22Rv1 (cell line): ENCODE measurements around the gene VBP1.
"Not testable (repeated sequence)": the region's sequence is repeated elsewhere in the genome, so short reads cannot be mapped to it uniquely, and the experiment has no call there.

Experiments
- H3K27ac ChIP-seq: fragments of 450-650 bp; 2 replicates; pipeline ENCODE4 v1.5.1; 2017
- CTCF ChIP-seq: fragments of 450-650 bp; IDR thresholded peaks from 2 replicates; pipeline ENCODE4 v1.5.1; 2017; ENCODE audit warnings: mild to moderate bottlenecking
- ZFX ChIP-seq: fragments of 450-650 bp; IDR thresholded peaks from 2 replicates; pipeline ENCODE4 v1.6.1; 2017; ENCODE audit warnings: antibody characterized with exemption, borderline replicate concordance

The VBP1 gene

GRCh38 chrX:155215443-155216178 lies 649 bp upstream of the VBP1 start:
- H3K27ac ChIP-seq = peak overlapping the region; percentile 71
- TF ChIP-seq CTCF = no peak
- TF ChIP-seq ZFX = no peak

GRCh38 chrX:155216940-155217440 lies 730 bp downstream of the VBP1 start:
- H3K27ac ChIP-seq = peak overlapping the region; percentile 71
- TF ChIP-seq ZFX = no peak
- TF ChIP-seq CTCF = no peak; the same call in 1 of the 2 replicates

GRCh38 chrX:155218777-155219176 lies 2.5 kb downstream of the VBP1 start:
- H3K27ac ChIP-seq = no peak overlapping the region
- TF ChIP-seq ZFX = no peak
- no peak for TF ChIP-seq CTCF

GRCh38 chrX:155221351-155221750 lies 5.1 kb downstream of the VBP1 start:
- no peak for TF ChIP-seq CTCF
- no peak for TF ChIP-seq ZFX
- no peak overlapping the region for H3K27ac ChIP-seq

- H3K27ac ChIP-seq = not testable (repeated sequence)
Observed at GRCh38 chrX:155223746-155224145, 7.5 kb downstream of the VBP1 start.

GRCh38 chrX:155225774-155226173 lies 9.5 kb downstream of the VBP1 start:
- H3K27ac ChIP-seq = no peak overlapping the region
- TF ChIP-seq ZFX (no peak), CTCF (no peak)

GRCh38 chrX:155231163-155231562 lies 14.9 kb downstream of the VBP1 start:
- TF ChIP-seq CTCF (no peak), ZFX (no peak)
- H3K27ac ChIP-seq = no peak overlapping the region

- TF ChIP-seq CTCF = no peak
- peak overlapping the region; percentile 26; the same call in 1 of the 2 replicates for H3K27ac ChIP-seq
Observed at GRCh38 chrX:155235891-155236290, 19.6 kb downstream of the VBP1 start.
